Kasumi-1 (cell line): ENCODE data around the gene NHSL1.

ENCODE experiments used
- DNase-seq, 2 experiments: peaks; one replicate each; lab custom pipeline; 2025; lab: John Stamatoyannopoulos, UW

Gene NHSL1

GRCh38 chr6:138524526-138524925, 25.2 kb upstream of the NHSL1 start:
- DNase-seq: no peak

GRCh38 chr6:138523347-138524210, 24.3 kb upstream of the NHSL1 start:
- DNase-seq: no peak

GRCh38 chr6:138522611-138523010, 23.3 kb upstream of the NHSL1 start:
- no peak for DNase-seq

GRCh38 chr6:138521790-138522189, 22.5 kb upstream of the NHSL1 start:
- DNase-seq: peak; percentile 87 to 88

- DNase-seq: peak; percentile 40 to 62
Observed at GRCh38 chr6:138520463-138520862, 21.2 kb upstream of the NHSL1 start.

- DNase-seq: no peak
Observed at GRCh38 chr6:138518054-138518453, 18.8 kb upstream of the NHSL1 start.

- peak; percentile 17 to 30 for DNase-seq
Observed at GRCh38 chr6:138517635-138518034, 18.3 kb upstream of the NHSL1 start.

GRCh38 chr6:138515657-138516248, 16.5 kb upstream of the NHSL1 start:
- DNase-seq: no peak

GRCh38 chr6:138514860-138515540, 15.7 kb upstream of the NHSL1 start:
- no peak for DNase-seq

GRCh38 chr6:138512609-138513008, 13.3 kb upstream of the NHSL1 start:
- no peak for DNase-seq

GRCh38 chr6:138510093-138510492, 10.8 kb upstream of the NHSL1 start:
- no peak for DNase-seq

- peak; percentile 70 to 81 for DNase-seq
Observed at GRCh38 chr6:138509371-138509770, 10.1 kb upstream of the NHSL1 start.

- no peak for DNase-seq
Observed at GRCh38 chr6:138508676-138508988, 9.3 kb upstream of the NHSL1 start.

GRCh38 chr6:138507977-138508675, 8.8 kb upstream of the NHSL1 start:
- DNase-seq: no peak

- DNase-seq: no peak
Observed at GRCh38 chr6:138504764-138505689, 5.7 kb upstream of the NHSL1 start.

- peak; percentile 28 to 47 for DNase-seq
Observed at GRCh38 chr6:138503881-138504680, 4.8 kb upstream of the NHSL1 start.

GRCh38 chr6:138502546-138502945, 3.3 kb upstream of the NHSL1 start:
- no peak for DNase-seq

GRCh38 chr6:138500867-138501446, 1.7 kb upstream of the NHSL1 start:
- no peak for DNase-seq

- DNase-seq: no peak
Observed at GRCh38 chr6:138500045-138500665, 861 bp upstream of the NHSL1 start.
